Astrocyte (in vitro differentiated cells and primary cell): ENCODE measurements around the gene SPATA13.

Experiments used
- CTCF ChIP-seq: IDR thresholded peaks from 2 replicates; pipeline ENCODE4 v1.5.1; 2011; ENCODE audit warnings: low read depth, mild to moderate bottlenecking, inconsistent platforms, low read length, moderate library complexity; ENCODE audit not compliant: insufficient read depth
- EZH2 ChIP-seq: IDR thresholded peaks from 2 replicates; pipeline ENCODE4 v1.6.1; 2012; ENCODE audit warnings: mild to moderate bottlenecking, low read length, inconsistent platforms; ENCODE audit not compliant: insufficient read depth

- TF ChIP-seq CTCF (no peak), EZH2 (no peak)
Measured at GRCh38 chr13:24162604-24163003, 2.1 kb downstream of the SPATA13 start.
